Measurements from ENCODE around the gene NEK6. TPM values are rescaled to one million over a fixed set of nuclear protein-coding genes. Genes with fewer than 3 reads are reported as not detected.

Gene NEK6
- polyA plus RNA-seq, 5 donors: 34.3 to 48.6 (median 38.2) TPM

GRCh38 chr9:124341455-124342170 lies 83.9 kb downstream of the NEK6 start:
- no peak for DNase-seq

GRCh38 chr9:124342402-124342775 lies 84.6 kb downstream of the NEK6 start:
- no peak for DNase-seq

GRCh38 chr9:124342776-124343485 lies 85.2 kb downstream of the NEK6 start:
- peak; percentile 74 to 79 for DNase-seq

- no peak for DNase-seq
These were observed 86.0 kb downstream of the NEK6 start for GRCh38 chr9:124343533-124344290.

GRCh38 chr9:124344291-124345050 lies 86.7 kb downstream of the NEK6 start:
- DNase-seq: no peak

GRCh38 chr9:124345063-124345462 lies 87.3 kb downstream of the NEK6 start:
- no peak for DNase-seq

GRCh38 chr9:124345751-124346281 lies 88.1 kb downstream of the NEK6 start:
- no peak for DNase-seq

- DNase-seq: no peak
These were observed 88.8 kb downstream of the NEK6 start for GRCh38 chr9:124346347-124347163.

GRCh38 chr9:124347206-124347967 lies 89.6 kb downstream of the NEK6 start:
- no peak for DNase-seq

- no peak for DNase-seq
These were observed 90.2 kb downstream of the NEK6 start for GRCh38 chr9:124347968-124348358.

- DNase-seq: no peak
These were observed 90.6 kb downstream of the NEK6 start for GRCh38 chr9:124348363-124348762.

GRCh38 chr9:124348831-124349230 lies 91.1 kb downstream of the NEK6 start:
- DNase-seq: no peak

GRCh38 chr9:124349267-124349666 lies 91.5 kb downstream of the NEK6 start:
- DNase-seq: no peak

- no peak for DNase-seq
These were observed 92.1 kb downstream of the NEK6 start for GRCh38 chr9:124349675-124350493.

GRCh38 chr9:124350494-124351263 lies 92.9 kb downstream of the NEK6 start:
- DNase-seq: no peak

- no peak for DNase-seq
These were observed 94.1 kb downstream of the NEK6 start for GRCh38 chr9:124351672-124352468.

- DNase-seq: no peak
These were observed 94.9 kb downstream of the NEK6 start for GRCh38 chr9:124352616-124353015.
